ENCODE measurements around the gene RBM33.

GRCh38 chr7:155805826-155806095 is 161.3 kb downstream of the RBM33 start:
- no peak for TF ChIP-seq CTCF (IDR thresholded peaks at IDR 0.05; ENCODE audit: borderline replicate concordance, extremely low read depth, low read length, poor library complexity, severe bottlenecking)
- no peak for TF ChIP-seq EZH2 (IDR thresholded peaks at IDR 0.05; ENCODE audit: borderline replicate concordance, low read depth, low read length, severe bottlenecking)
